Measurements from ENCODE around the gene MEOX1. TPM values are rescaled to one million over a fixed set of nuclear protein-coding genes. Genes with fewer than 3 reads are reported as not detected.
A peak's percentile ranks its signal among the peaks of the same experiment; 100 is the strongest.

The MEOX1 gene
- total and polyA plus RNA-seq, 2 experiments from 2014 or later = 0.32 to 1.0 TPM

DNA sequence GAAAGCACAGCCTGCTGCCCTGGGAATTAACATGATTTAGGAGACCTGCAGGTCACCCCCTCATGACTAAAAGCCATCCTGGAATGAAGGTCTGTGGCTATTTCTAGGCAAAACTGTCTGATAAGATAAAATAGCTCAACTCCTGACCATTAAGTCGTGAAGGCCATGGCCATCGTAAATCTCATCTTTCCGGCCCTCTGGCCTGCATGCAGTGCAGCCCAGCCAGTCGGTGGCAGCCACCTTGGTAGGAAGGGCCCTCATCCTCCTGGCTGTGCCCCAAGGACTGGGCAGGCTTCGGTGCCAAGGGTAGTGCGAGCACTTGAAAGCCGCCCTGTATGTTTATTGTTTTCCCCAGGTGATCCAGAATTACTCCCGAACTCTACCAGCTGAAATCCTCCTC lies 18.2 kb upstream of the MEOX1 start:
- Histone ChIP-seq H3K36me3 (no peaks in the 10 kb centered on the region), H3K4me3 (no peak overlapping the region), H3K27ac (no peak overlapping the region), H3K9me3 (ENCODE audit: low read depth) (no peaks in the 10 kb centered on the region), H3K4me1 (ENCODE audit: low read depth) (peaks cover 7% of the 10 kb centered on the region), H3K27me3 (no peaks in the 10 kb centered on the region)
- DNase-seq (ENCODE audit: low read depth in 1 of 2, low spot score in 1 of 2) = no peak
- TF ChIP-seq, protein P1, sequence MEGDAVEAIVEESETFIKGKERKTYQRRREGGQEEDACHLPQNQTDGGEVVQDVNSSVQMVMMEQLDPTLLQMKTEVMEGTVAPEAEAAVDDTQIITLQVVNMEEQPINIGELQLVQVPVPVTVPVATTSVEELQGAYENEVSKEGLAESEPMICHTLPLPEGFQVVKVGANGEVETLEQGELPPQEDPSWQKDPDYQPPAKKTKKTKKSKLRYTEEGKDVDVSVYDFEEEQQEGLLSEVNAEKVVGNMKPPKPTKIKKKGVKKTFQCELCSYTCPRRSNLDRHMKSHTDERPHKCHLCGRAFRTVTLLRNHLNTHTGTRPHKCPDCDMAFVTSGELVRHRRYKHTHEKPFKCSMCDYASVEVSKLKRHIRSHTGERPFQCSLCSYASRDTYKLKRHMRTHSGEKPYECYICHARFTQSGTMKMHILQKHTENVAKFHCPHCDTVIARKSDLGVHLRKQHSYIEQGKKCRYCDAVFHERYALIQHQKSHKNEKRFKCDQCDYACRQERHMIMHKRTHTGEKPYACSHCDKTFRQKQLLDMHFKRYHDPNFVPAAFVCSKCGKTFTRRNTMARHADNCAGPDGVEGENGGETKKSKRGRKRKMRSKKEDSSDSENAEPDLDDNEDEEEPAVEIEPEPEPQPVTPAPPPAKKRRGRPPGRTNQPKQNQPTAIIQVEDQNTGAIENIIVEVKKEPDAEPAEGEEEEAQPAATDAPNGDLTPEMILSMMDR (IDR thresholded peaks at IDR 0.05; ENCODE audit: low read depth, low read length) = no peak

DNA sequence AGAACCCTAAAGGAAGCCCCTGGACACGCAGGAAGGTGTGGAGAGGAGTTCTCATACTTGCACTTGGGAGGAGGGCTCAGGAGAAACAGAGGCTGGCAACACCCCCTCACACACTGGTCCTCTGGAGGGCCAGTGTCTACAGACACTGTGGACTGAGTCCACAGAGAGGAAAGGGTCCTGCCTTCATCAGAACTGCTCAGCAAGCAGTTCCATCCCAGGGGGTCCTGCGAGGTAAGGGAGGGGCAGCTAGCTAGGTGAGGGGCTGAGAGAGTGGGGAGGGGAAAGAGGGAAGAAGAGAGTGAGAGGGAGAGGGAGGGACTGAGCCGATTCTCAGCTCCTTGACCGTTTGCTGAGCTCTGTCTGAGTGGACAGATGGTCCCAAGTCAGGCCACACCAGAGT lies 17.7 kb upstream of the MEOX1 start:
- Histone ChIP-seq H3K36me3 (no peaks in the 10 kb centered on the region), H3K27ac (no peak overlapping the region), H3K27me3 (no peaks in the 10 kb centered on the region), H3K4me3 (no peak overlapping the region), H3K4me1 (ENCODE audit: low read depth) (peaks cover 7% of the 10 kb centered on the region), H3K9me3 (ENCODE audit: low read depth) (no peaks in the 10 kb centered on the region)
- DNase-seq (ENCODE audit: low read depth in 1 of 2, low spot score in 1 of 2) = no peak
- TF ChIP-seq, protein P1 (IDR thresholded peaks at IDR 0.05; ENCODE audit: low read depth, low read length) = no peak

GRCh38 chr17:43676471-43676870 lies 14.7 kb upstream of the MEOX1 start:
- Histone ChIP-seq H3K27me3 (no peaks in the 10 kb centered on the region), H3K4me1 (ENCODE audit: low read depth) (peaks cover 7% of the 10 kb centered on the region), H3K27ac (no peak overlapping the region), H3K36me3 (no peaks in the 10 kb centered on the region), H3K9me3 (ENCODE audit: low read depth) (no peaks in the 10 kb centered on the region), H3K4me3 (no peak overlapping the region)
- TF ChIP-seq, protein P1 (IDR thresholded peaks at IDR 0.05; ENCODE audit: low read depth, low read length) = no peak
- no peak for DNase-seq (ENCODE audit: low read depth in 1 of 2, low spot score in 1 of 2)

DNA sequence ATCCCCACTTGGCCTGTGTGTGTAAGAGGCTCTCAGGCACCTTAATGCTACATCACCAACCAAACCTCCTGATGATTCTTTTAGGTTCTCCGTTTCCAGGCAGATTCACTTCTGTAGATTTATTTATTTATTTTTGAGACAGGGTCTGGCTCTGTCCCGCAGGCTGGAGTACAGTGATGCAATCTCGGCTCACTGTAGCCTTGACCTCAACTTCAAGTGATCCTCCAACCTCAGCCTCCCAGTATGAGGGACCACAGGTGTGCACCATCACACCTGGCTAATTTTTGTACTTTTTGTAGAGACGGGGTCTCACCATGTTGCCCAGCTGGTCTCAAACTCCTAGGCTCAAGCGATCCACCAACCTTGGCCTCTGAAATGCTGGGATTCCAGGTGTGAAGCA lies 12.7 kb upstream of the MEOX1 start:
- DNase-seq (ENCODE audit: low read depth in 1 of 2, low spot score in 1 of 2) = no peak
- TF ChIP-seq, protein P1 (IDR thresholded peaks at IDR 0.05; ENCODE audit: low read depth, low read length) = no peak
- H3K4me1 ChIP-seq (ENCODE audit: low read depth) = no peaks in the 10 kb centered on the region

DNA sequence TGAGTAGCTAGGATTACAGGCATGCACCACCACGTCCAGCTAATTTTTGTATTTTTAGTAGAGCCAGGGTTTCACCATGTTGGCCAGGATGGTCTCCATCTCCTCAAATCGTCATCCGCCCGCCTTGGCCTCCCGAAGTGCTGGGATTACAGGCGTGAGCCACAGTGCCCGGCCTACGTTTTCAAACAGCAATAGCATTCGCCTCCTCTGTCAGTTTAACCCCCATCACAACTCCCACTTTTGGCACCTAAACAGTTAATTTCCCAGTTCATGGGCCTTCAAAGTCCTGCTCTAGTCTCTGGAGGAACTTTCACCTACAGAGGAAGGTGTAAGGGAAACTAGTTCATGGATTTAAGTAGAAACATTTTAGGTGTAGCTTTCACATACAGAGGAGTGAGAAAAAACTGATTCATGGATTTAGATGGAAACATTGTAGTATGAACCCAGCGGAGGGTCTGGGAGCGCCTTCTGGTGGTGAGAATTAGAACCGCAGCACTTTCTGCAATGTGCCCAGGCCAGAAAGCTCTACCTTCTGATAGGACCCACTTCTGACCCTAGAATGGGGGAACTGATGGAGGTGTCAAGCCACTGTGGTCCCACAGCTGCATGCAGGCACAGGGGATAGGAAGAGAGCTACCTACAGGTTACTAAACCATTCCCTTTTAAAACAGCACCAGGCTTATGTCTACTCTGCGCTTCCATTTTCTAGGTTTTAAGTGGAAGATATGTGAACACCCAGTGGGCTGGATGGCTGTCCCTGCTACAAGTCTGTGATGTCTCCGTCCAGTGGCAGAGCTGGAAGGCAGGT lies 12.0 kb upstream of the MEOX1 start:
- Histone ChIP-seq H3K4me1 (ENCODE audit: low read depth) (no peaks in the 10 kb centered on the region), H3K4me3 (no peak overlapping the region), H3K27ac (no peak overlapping the region), H3K27me3 (no peaks in the 10 kb centered on the region), H3K9me3 (ENCODE audit: low read depth) (no peaks in the 10 kb centered on the region), H3K36me3 (no peaks in the 10 kb centered on the region)
- peak; percentile 72 to 74 for DNase-seq (ENCODE audit: low read depth in 1 of 2, low spot score in 1 of 2)
- TF ChIP-seq, protein P1 (IDR thresholded peaks at IDR 0.05; ENCODE audit: low read depth, low read length) = peak; percentile 94

More for the DNA sequence above, 12.7 kb upstream of the MEOX1 start:
- H3K36me3 ChIP-seq = no peaks in the 10 kb centered on the region
- no peak overlapping the region for H3K4me3 ChIP-seq
- H3K27ac ChIP-seq = no peak overlapping the region
- H3K27me3 ChIP-seq = no peaks in the 10 kb centered on the region
- no peaks in the 10 kb centered on the region for H3K9me3 ChIP-seq (ENCODE audit: low read depth)

Measured in cardiac muscle cell (in vitro differentiated cells and primary cell).